ENCODE results near the gene VAMP2. TPM values are rescaled to one million over a fixed set of nuclear protein-coding genes. Genes with fewer than 3 reads are reported as not detected.

VAMP2 gene
- 2.6 TPM for total RNA-seq (ENCODE audit: insufficient read depth, low replicate concordance)

GRCh38 chr17:8162233-8162996, at the start of gene VAMP2:
VAMP2 (minus strand) TSS chr17:8162948; CDS start chr17:8162879, 69 bp downstream.
- peak; percentile 71 for DNase-seq (ENCODE audit: low spot score)

- no peak for DNase-seq (ENCODE audit: low spot score)
Measured at GRCh38 chr17:8210761-8211458, 48.2 kb upstream of the VAMP2 start.

- peak; percentile 99 for DNase-seq (ENCODE audit: low spot score)
Measured at GRCh38 chr17:8209907-8210760, 47.4 kb upstream of the VAMP2 start, which contains the start of gene AURKB. AURKB (minus strand) TSS chr17:8210575; CDS start chr17:8210224, 351 bp downstream.

- no peak for DNase-seq (ENCODE audit: low spot score)
Measured at GRCh38 chr17:8206536-8206935, 43.8 kb upstream of the VAMP2 start.

- DNase-seq (ENCODE audit: low spot score), result no peak
Measured at GRCh38 chr17:8204761-8205555, 42.2 kb upstream of the VAMP2 start.

GRCh38 chr17:8192070-8192815, 29.5 kb upstream of the VAMP2 start:
- peak; percentile 96 for DNase-seq (ENCODE audit: low spot score)

- DNase-seq (ENCODE audit: low spot score), result no peak
Measured at GRCh38 chr17:8190506-8190905, 27.8 kb upstream of the VAMP2 start.

GRCh38 chr17:8189711-8190477, 27.1 kb upstream of the VAMP2 start, which contains the start of gene BORCS6:
BORCS6 (minus strand) TSS chr17:8190180; CDS start chr17:8190140, 40 bp downstream.
- DNase-seq (ENCODE audit: low spot score), result peak; percentile 99

GRCh38 chr17:8189041-8189710, 26.4 kb upstream of the VAMP2 start:
- no peak for DNase-seq (ENCODE audit: low spot score)

GRCh38 chr17:8188263-8188839, 25.6 kb upstream of the VAMP2 start:
- no peak for DNase-seq (ENCODE audit: low spot score)

- peak; percentile 99 for DNase-seq (ENCODE audit: low spot score)
Measured at GRCh38 chr17:8187517-8188262, 24.9 kb upstream of the VAMP2 start.

- peak; percentile 98 for DNase-seq (ENCODE audit: low spot score)
Measured at GRCh38 chr17:8186787-8187516, 24.2 kb upstream of the VAMP2 start.

GRCh38 chr17:8186446-8186786, 23.7 kb upstream of the VAMP2 start:
- no peak for DNase-seq (ENCODE audit: low spot score)

GRCh38 chr17:8185582-8186445, 23.1 kb upstream of the VAMP2 start:
- peak; percentile 86 for DNase-seq (ENCODE audit: low spot score)

- no peak for DNase-seq (ENCODE audit: low spot score)
Measured at GRCh38 chr17:8176998-8177731, 14.4 kb upstream of the VAMP2 start.

All from umbilical cord (tissue), 2 donors.